Hepatocyte (in vitro differentiated cells): ENCODE results near the gene ELAC2. TPM values are rescaled to one million over a fixed set of nuclear protein-coding genes. Genes with fewer than 3 reads are reported as not detected.

Experiments used
- DNase-seq: peaks from one replicate; pipeline ENCODE4 v3.0.0-alpha.2; 2016; ENCODE audit warnings: low spot score
- H2AFZ ChIP-seq: fragments of 200-600 bp; sonication (generic); 2 replicates; pipeline ENCODE4 v1.6.0; 2016; ENCODE audit warnings: antibody characterized with exemption, mild to moderate bottlenecking
- H3K27ac ChIP-seq: fragments of 200-600 bp; sonication (generic); 2 replicates; pipeline ENCODE4 v1.5.1; 2016; ENCODE audit warnings: mild to moderate bottlenecking
- H3K27me3 ChIP-seq: fragments of 200-600 bp; sonication (generic); 2 replicates; pipeline ENCODE4 v1.6.1; 2016
- H3K36me3 ChIP-seq: fragments of 200-600 bp; sonication (generic); replicated peaks from 2 replicates; pipeline ENCODE4 v1.5.1; 2016; ENCODE audit warnings: low read depth; ENCODE audit not compliant: insufficient read depth
- H3K4me1 ChIP-seq: fragments of 200-600 bp; sonication (generic); 2 replicates; pipeline ENCODE4 v1.5.1; 2016; ENCODE audit warnings: mild to moderate bottlenecking, moderate library complexity; ENCODE audit not compliant: insufficient read depth
- H3K4me2 ChIP-seq: fragments of 200-600 bp; sonication (generic); 2 replicates; pipeline ENCODE4 v1.6.0; 2016
- H3K4me3 ChIP-seq: fragments of 200-600 bp; sonication (generic); 2 replicates; pipeline ENCODE4 v1.5.1; 2016; ENCODE audit warnings: mild to moderate bottlenecking
- H3K79me2 ChIP-seq: fragments of 200-600 bp; sonication (generic); 2 replicates; pipeline ENCODE4 v1.6.0; 2017; ENCODE audit warnings: mild to moderate bottlenecking
- H3K9me2 ChIP-seq: fragments of 200-600 bp; sonication (generic); replicated peaks from 2 replicates; pipeline ENCODE4 v1.6.0; 2017; ENCODE audit warnings: mild to moderate bottlenecking; ENCODE audit not compliant: insufficient read depth
- H3K9me3 ChIP-seq: fragments of 200-600 bp; sonication (generic); 2 replicates; pipeline ENCODE4 v1.5.1; 2016; ENCODE audit warnings: low read depth, mild to moderate bottlenecking
- H4K20me1 ChIP-seq: fragments of 200-600 bp; sonication (generic); 2 replicates; pipeline ENCODE4 v1.6.0; 2016; ENCODE audit warnings: mild to moderate bottlenecking; ENCODE audit not compliant: insufficient read depth, poor library complexity, severe bottlenecking
- EZH2 ChIP-seq: fragments of 200-600 bp; sonication (generic); IDR thresholded peaks from 2 replicates; pipeline ENCODE4 v1.6.1; 2016; ENCODE audit warnings: antibody characterized with exemption, mild to moderate bottlenecking, borderline replicate concordance
- EZH2phosphoT487 ChIP-seq: fragments of 200-600 bp; sonication (generic); IDR thresholded peaks from one replicate; pipeline ENCODE4 v1.6.1; 2018; ENCODE audit warnings: antibody characterized with exemption, mild to moderate bottlenecking, low read depth, moderate library complexity; ENCODE audit not compliant: unreplicated experiment, severe bottlenecking
- WGBS: methylation state at CpG from one replicate; pipeline ENCODE4 v1.1.6; 2016; ENCODE audit warnings: low lambda C conversion rate; ENCODE audit errors: missing lambda C conversion rate; 5-methylcytosine and 5-hydroxymethylcytosine counted together
- polyA plus RNA-seq: library from polyadenylated mRNA; unstranded; fragments of >200 nt; fragmentation: Nextera tagmentation; extraction: Ambion mirVana; gene quantifications from 2 replicates; pipeline ENCODE4 v1.2.1, GENCODE V29; 2016
- total RNA-seq: library from RNA; depleted of rRNA; stranded (reverse); fragments of >200 nt; gene quantifications from 2 replicates; pipeline ENCODE4 v1.2.3, GENCODE V29; 2014
- TF ChIP-seq, protein P1 (sequence below): fragments of 200-600 bp; sonication (generic); IDR thresholded peaks from 2 replicates; pipeline ENCODE4 v1.5.1; 2016; ENCODE audit warnings: antibody characterized with exemption, mild to moderate bottlenecking; ENCODE audit not compliant: poor library complexity

The ELAC2 gene
- total and polyA plus RNA-seq, 2 experiments from 2014 or later, result 39.6 to 45.6 TPM

DNA sequence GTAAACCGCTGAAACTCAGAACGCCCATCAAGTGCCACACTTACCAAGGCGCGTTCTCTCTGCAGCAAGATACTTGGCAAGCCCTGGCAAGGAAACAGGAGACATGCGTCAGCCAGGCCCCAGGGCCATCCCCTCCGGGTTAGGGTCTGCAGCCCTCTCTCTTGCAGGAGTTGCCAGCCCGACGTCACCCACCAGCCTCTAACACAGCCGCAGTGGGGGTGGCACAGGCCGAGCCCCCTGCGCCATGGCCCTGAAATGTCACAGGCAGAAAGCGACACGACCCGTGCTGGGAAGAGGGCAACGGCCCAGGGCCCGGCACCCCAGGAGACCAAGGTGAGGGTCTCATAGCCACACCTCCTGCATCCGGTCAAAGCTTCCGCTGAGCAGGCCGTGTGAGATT, 21.9 kb downstream of the ELAC2 start:
- Histone ChIP-seq H3K9me3 (no peaks in the 10 kb centered on the region), H3K79me2 (no peaks in the 10 kb centered on the region), H4K20me1 (no peaks in the 10 kb centered on the region), H3K27me3 (no peaks in the 10 kb centered on the region), H3K4me2 (no peak overlapping the region), H2AFZ (no peak overlapping the region), H3K4me1 (no peaks in the 10 kb centered on the region), H3K27ac (no peak overlapping the region), H3K9me2 (no peaks in the 10 kb centered on the region), H3K36me3 (no peaks in the 10 kb centered on the region), H3K4me3 (no peak overlapping the region)
- TF ChIP-seq EZH2phosphoT487, result no peak
- DNase-seq, result no peak
- 94% methylated on average over 19 of the region's 19 CpGs for WGBS

DNA sequence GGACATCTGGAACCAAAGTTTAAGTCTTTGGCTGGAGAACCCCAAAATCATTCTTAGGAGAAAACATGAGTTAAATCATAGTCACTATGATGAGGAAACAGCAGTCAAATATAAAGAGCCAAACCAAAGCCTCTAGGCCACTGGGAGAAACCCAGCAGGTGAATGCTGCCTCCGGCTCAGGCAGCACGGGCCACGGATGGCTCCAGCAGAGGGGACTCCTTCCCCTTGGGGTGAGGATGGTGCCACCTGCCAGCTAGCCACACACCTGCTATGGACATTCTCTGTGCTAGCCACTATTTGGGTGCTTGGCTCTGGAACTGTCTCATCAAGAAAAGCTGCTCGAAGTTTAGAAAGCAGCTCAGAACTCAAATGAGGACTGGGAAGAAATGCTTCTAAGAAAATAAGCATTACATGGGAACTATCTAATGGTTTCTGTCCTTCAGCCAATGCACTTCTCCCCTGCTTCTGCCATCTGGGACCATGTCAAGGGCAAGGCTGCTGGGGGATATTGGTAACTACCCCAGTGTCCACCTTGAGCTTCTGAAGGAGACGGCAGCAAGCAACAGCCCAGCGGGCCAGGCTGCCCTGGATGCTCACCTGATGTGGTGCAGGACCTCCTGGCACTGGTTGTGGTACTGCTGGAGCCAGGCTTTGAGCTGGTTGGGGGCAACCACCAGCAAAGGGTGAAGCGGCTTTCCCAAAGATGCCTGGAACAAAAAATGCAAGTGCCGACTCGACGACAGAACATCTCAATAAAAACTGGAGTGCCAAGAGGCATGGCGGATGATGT, 22.5 kb downstream of the ELAC2 start:
- Histone ChIP-seq H3K4me1 (no peaks in the 10 kb centered on the region), H2AFZ (no peak overlapping the region), H3K9me2 (no peaks in the 10 kb centered on the region), H3K36me3 (no peaks in the 10 kb centered on the region), H3K27ac (no peak overlapping the region), H3K9me3 (no peaks in the 10 kb centered on the region), H3K4me2 (no peak overlapping the region), H4K20me1 (no peaks in the 10 kb centered on the region), H3K79me2 (no peaks in the 10 kb centered on the region), H3K27me3 (no peaks in the 10 kb centered on the region), H3K4me3 (no peak overlapping the region)
- WGBS, result 90% methylated on average over 11 of the region's 11 CpGs
- TF ChIP-seq EZH2 (no peak), EZH2phosphoT487 (no peak)
- TF ChIP-seq, protein P1, sequence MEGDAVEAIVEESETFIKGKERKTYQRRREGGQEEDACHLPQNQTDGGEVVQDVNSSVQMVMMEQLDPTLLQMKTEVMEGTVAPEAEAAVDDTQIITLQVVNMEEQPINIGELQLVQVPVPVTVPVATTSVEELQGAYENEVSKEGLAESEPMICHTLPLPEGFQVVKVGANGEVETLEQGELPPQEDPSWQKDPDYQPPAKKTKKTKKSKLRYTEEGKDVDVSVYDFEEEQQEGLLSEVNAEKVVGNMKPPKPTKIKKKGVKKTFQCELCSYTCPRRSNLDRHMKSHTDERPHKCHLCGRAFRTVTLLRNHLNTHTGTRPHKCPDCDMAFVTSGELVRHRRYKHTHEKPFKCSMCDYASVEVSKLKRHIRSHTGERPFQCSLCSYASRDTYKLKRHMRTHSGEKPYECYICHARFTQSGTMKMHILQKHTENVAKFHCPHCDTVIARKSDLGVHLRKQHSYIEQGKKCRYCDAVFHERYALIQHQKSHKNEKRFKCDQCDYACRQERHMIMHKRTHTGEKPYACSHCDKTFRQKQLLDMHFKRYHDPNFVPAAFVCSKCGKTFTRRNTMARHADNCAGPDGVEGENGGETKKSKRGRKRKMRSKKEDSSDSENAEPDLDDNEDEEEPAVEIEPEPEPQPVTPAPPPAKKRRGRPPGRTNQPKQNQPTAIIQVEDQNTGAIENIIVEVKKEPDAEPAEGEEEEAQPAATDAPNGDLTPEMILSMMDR, result no peak
- DNase-seq, result no peak

DNA sequence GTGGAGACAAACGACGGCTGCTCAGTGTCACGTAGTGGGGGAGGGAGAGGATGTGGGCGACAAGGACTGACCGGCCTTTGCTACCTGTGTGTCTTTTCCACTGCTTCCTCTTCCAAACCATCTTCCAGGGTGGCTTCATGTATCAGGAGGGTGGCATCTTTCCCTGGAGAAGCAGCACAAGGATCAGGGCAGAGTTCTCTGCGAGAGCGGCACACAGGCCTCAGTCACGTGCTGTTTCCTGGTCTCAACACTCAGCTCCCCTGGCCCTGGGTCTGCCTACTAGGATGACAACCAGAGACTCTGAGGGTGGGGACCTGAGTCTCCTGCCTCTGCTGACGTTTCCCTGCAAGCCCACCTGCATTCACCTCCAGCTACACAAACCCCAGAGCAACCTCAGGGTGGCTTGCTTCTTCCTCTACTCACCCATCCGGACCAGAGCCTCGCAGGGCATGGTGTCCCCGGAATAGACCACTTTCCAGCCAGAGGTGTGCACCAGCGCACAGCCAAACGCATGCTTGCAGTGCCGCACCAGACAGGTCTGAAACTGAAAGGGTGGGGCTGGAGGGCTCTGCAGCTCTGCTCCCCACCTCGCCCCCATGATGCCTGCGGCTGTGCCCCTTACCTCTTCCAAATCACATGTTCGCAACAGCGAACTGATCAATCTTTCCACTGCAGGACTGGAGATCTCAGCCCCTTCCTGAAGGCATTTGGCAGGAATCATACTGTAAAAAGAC, 23.3 kb downstream of the ELAC2 start:
- Histone ChIP-seq H3K9me2 (no peaks in the 10 kb centered on the region), H4K20me1 (no peaks in the 10 kb centered on the region), H3K4me3 (no peak overlapping the region), H3K4me2 (no peak overlapping the region), H3K36me3 (no peaks in the 10 kb centered on the region), H3K27ac (no peak overlapping the region), H3K79me2 (no peaks in the 10 kb centered on the region), H3K4me1 (no peaks in the 10 kb centered on the region), H3K27me3 (no peaks in the 10 kb centered on the region), H3K9me3 (no peaks in the 10 kb centered on the region), H2AFZ (no peak overlapping the region)
- 88% methylated on average over 19 of the region's 19 CpGs for WGBS
- DNase-seq, result no peak
- TF ChIP-seq EZH2, result no peak
- TF ChIP-seq EZH2phosphoT487, result no peak
- TF ChIP-seq, protein P1, result no peak

DNA sequence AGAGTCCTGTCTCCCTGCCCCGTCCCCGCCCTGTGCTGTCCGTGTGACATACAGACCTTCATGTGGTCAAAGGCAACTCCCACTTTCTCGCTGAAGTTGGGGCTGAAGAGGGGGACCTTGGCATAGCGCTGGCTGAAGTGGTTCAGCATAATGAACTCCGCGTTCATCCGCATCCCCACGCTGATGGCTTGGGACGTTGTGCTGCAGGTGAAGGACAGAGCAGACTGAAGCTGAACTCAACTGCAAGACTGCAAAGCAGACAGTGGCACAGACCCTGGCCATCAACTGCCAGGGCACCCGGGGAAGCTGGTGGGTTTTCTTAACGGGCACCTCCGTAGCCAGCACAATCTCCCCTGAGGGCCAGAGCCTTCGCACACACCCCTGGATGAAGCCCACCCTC, 24.2 kb downstream of the ELAC2 start:
- 97% methylated on average over 14 of the region's 14 CpGs for WGBS
- H3K27ac ChIP-seq, result no peak overlapping the region

More for the DNA sequence above, 24.2 kb downstream of the ELAC2 start:
- H2AFZ ChIP-seq, result no peak overlapping the region
- H3K79me2 ChIP-seq, result no peaks in the 10 kb centered on the region
- TF ChIP-seq EZH2phosphoT487, result no peak
- TF ChIP-seq EZH2, result no peak
- TF ChIP-seq, protein P1, result no peak
- no peaks in the 10 kb centered on the region for H3K27me3 ChIP-seq
- H3K4me3 ChIP-seq, result no peak overlapping the region
- no peaks in the 10 kb centered on the region for H4K20me1 ChIP-seq
- no peaks in the 10 kb centered on the region for H3K36me3 ChIP-seq
- no peak overlapping the region for H3K4me2 ChIP-seq
- H3K4me1 ChIP-seq, result no peaks in the 10 kb centered on the region
- DNase-seq, result no peak
- H3K9me3 ChIP-seq, result no peaks in the 10 kb centered on the region
- no peaks in the 10 kb centered on the region for H3K9me2 ChIP-seq
